MM.1S (cell line): ENCODE measurements around the gene PLCB1.

Source experiments
- EZH2 ChIP-seq: fragments of 300-600 bp; sonication (generic); optimal IDR thresholded peaks from 2 replicates; pipeline ENCODE3; 2017; ENCODE audit warnings: low read depth, mild to moderate bottlenecking, antibody characterized with exemption, low read length, mixed read lengths
- TF ChIP-seq, protein P1 (sequence below): fragments of 300-600 bp; sonication (generic); IDR thresholded peaks from 2 replicates; pipeline ENCODE4 v1.5.1; 2016; ENCODE audit warnings: antibody characterized with exemption, low read length, mixed read lengths

DNA sequence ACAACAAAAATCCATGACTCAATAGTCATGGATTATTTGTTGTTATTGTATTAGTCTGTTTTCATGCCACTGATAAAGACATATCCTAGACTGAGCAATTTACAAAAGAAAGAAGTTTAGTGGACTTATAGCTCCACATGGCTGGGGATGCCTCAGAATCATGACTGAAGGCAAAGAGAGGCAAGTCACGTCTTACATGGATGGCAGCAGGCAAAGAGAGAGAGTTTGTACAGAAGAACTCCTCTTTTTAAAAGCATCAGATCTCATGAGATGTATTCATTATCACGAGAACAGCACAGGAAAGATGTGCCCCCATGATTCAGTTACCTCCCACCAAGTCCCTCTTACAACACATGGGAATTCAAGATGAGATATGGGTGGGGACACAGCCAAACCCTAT, 792.5 kb downstream of the PLCB1 start:
- TF ChIP-seq, protein P1, sequence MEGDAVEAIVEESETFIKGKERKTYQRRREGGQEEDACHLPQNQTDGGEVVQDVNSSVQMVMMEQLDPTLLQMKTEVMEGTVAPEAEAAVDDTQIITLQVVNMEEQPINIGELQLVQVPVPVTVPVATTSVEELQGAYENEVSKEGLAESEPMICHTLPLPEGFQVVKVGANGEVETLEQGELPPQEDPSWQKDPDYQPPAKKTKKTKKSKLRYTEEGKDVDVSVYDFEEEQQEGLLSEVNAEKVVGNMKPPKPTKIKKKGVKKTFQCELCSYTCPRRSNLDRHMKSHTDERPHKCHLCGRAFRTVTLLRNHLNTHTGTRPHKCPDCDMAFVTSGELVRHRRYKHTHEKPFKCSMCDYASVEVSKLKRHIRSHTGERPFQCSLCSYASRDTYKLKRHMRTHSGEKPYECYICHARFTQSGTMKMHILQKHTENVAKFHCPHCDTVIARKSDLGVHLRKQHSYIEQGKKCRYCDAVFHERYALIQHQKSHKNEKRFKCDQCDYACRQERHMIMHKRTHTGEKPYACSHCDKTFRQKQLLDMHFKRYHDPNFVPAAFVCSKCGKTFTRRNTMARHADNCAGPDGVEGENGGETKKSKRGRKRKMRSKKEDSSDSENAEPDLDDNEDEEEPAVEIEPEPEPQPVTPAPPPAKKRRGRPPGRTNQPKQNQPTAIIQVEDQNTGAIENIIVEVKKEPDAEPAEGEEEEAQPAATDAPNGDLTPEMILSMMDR, result no peak
- no peak for TF ChIP-seq EZH2
